ENCODE results near the gene CAMSAP1.

CAMSAP1 gene

GRCh38 chr9:135840539-135840938, 66.8 kb downstream of the CAMSAP1 start:
- peaks cover 0 to 3% (median 0%) of the 10 kb centered on the region in 5 donors for H3K9me3 ChIP-seq (ENCODE audit: control insufficient read depth in 5 of 5, low read length in 5 of 5)
- peaks cover 0 to 13% (median 9%) of the 10 kb centered on the region in 5 donors for H3K36me3 ChIP-seq (ENCODE audit: control insufficient read depth in 5 of 5, insufficient read depth in 5 of 5, low read length in 5 of 5)
- H3K27me3 ChIP-seq (ENCODE audit: control insufficient read depth in 5 of 5, insufficient read depth in 4 of 5, low read length in 5 of 5) = no peaks in the 10 kb centered on the region
- no peaks in the 10 kb centered on the region for H3K4me1 ChIP-seq (ENCODE audit: control insufficient read depth in 5 of 5, insufficient read depth in 5 of 5, low read length in 5 of 5)
- no peak overlapping the region for H3K9ac ChIP-seq (ENCODE audit: low read length in 5 of 5)
- no peak overlapping the region for H3K4me3 ChIP-seq (ENCODE audit: low read depth in 1 of 5, low read length in 5 of 5)
- no peak overlapping the region for H3K27ac ChIP-seq (ENCODE audit: low read depth, low read length)

GRCh38 chr9:135840107-135840506, 67.2 kb downstream of the CAMSAP1 start:
- Histone ChIP-seq H3K27ac (ENCODE audit: low read depth, low read length) (no peak overlapping the region), H3K36me3 (ENCODE audit: control insufficient read depth in 5 of 5, insufficient read depth in 5 of 5, low read length in 5 of 5) (peaks cover 0 to 17% (median 12%) of the 10 kb centered on the region in 5 donors), H3K9me3 (ENCODE audit: control insufficient read depth in 5 of 5, low read length in 5 of 5) (peaks cover 0 to 3% (median 0%) of the 10 kb centered on the region in 5 donors), H3K4me3 (ENCODE audit: low read depth in 1 of 5, low read length in 5 of 5) (no peak overlapping the region), H3K4me1 (ENCODE audit: control insufficient read depth in 5 of 5, insufficient read depth in 5 of 5, low read length in 5 of 5) (no peaks in the 10 kb centered on the region), H3K27me3 (ENCODE audit: control insufficient read depth in 5 of 5, insufficient read depth in 4 of 5, low read length in 5 of 5) (no peaks in the 10 kb centered on the region), H3K9ac (ENCODE audit: low read length in 5 of 5) (no peak overlapping the region)

DNA sequence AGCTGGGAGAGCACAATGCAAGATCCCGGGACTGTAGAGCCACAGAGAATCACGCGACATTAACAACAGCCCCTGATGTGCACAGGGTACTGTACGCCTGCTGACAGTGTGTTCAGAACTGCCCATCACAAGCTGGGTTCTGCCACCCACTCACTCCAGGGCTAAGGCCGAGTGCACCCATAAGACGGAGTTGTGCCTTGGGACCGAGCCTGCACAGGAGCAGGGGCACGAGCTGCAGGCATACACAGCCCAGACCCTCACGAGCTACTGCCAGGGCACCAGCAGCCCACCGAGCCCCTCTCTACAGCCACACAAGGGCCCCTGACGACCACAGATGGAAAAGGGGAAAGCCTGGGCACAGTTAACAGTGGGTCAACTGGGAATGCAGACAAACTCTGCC, 67.8 kb downstream of the CAMSAP1 start:
- Histone ChIP-seq H3K27ac (ENCODE audit: low read depth, low read length) (no peak overlapping the region), H3K4me1 (ENCODE audit: control insufficient read depth in 5 of 5, insufficient read depth in 5 of 5, low read length in 5 of 5) (no peaks in the 10 kb centered on the region), H3K36me3 (ENCODE audit: control insufficient read depth in 5 of 5, insufficient read depth in 5 of 5, low read length in 5 of 5) (peaks cover 0 to 21% (median 16%) of the 10 kb centered on the region in 5 donors), H3K27me3 (ENCODE audit: control insufficient read depth in 5 of 5, insufficient read depth in 4 of 5, low read length in 5 of 5) (no peaks in the 10 kb centered on the region), H3K4me3 (ENCODE audit: low read depth in 1 of 5, low read length in 5 of 5) (no peak overlapping the region), H3K9ac (ENCODE audit: low read length in 5 of 5) (no peak overlapping the region), H3K9me3 (ENCODE audit: control insufficient read depth in 5 of 5, low read length in 5 of 5) (peaks cover 0 to 3% (median 0%) of the 10 kb centered on the region in 5 donors)

DNA sequence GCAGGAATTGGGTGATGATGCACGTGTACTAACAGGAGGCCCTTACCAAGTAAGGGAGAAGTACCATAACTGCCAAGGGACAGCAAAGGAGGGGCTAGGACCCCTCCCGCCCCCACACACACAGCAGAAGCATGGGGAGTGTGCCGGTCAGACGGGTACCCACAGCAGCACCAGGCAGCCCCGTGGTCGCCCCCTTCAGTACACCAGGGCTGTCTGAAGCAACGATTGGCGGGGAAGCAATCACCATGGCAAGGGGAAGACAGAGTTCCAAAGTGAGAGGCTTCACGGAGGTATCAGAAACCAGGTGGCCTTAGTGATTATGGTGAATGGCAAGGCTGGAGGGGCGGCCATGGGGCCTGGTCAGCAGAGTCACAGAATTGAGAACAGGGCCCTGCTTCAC, 72.2 kb downstream of the CAMSAP1 start:
- Histone ChIP-seq H3K4me1 (ENCODE audit: control insufficient read depth in 5 of 5, insufficient read depth in 5 of 5, low read length in 5 of 5) (no peaks in the 10 kb centered on the region), H3K9ac (ENCODE audit: low read length in 5 of 5) (no peak overlapping the region), H3K9me3 (ENCODE audit: control insufficient read depth in 5 of 5, low read length in 5 of 5) (peaks cover 0 to 3% (median 0%) of the 10 kb centered on the region in 5 donors), H3K27me3 (ENCODE audit: control insufficient read depth in 5 of 5, insufficient read depth in 4 of 5, low read length in 5 of 5) (no peaks in the 10 kb centered on the region), H3K4me3 (ENCODE audit: low read depth in 1 of 5, low read length in 5 of 5) (no peak overlapping the region), H3K36me3 (ENCODE audit: control insufficient read depth in 5 of 5, insufficient read depth in 5 of 5, low read length in 5 of 5) (peaks cover 0 to 14% (median 8%) of the 10 kb centered on the region in 5 donors), H3K27ac (ENCODE audit: low read depth, low read length) (no peak overlapping the region)

DNA sequence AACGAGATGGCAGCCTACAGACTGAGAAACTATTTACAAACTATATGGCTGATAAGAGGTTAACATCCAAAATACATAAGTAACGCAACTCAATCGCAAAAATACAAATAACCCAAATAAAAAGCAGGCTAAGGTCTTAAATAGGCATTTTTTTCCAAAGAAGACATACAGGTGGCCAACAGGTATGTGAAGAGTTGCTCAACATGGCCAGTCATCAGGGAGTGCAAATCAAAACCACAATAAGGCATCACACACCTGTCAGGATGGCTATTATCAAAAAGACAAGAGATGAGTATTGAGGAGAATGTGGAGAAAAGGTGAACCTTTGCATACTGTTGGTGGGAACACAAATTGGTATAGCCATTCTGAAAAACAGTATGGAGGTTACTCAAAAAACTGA, 73.5 kb downstream of the CAMSAP1 start:
- Histone ChIP-seq H3K9me3 (ENCODE audit: control insufficient read depth in 5 of 5, low read length in 5 of 5) (peaks cover 0 to 7% (median 0%) of the 10 kb centered on the region in 5 donors), H3K36me3 (ENCODE audit: control insufficient read depth in 5 of 5, insufficient read depth in 5 of 5, low read length in 5 of 5) (peaks cover 0 to 14% (median 8%) of the 10 kb centered on the region in 5 donors), H3K4me3 (ENCODE audit: low read depth in 1 of 5, low read length in 5 of 5) (no peak overlapping the region), H3K9ac (ENCODE audit: low read length in 5 of 5) (no peak overlapping the region), H3K27ac (ENCODE audit: low read depth, low read length) (no peak overlapping the region), H3K4me1 (ENCODE audit: control insufficient read depth in 5 of 5, insufficient read depth in 5 of 5, low read length in 5 of 5) (no peaks in the 10 kb centered on the region), H3K27me3 (ENCODE audit: control insufficient read depth in 5 of 5, insufficient read depth in 4 of 5, low read length in 5 of 5) (no peaks in the 10 kb centered on the region)

DNA sequence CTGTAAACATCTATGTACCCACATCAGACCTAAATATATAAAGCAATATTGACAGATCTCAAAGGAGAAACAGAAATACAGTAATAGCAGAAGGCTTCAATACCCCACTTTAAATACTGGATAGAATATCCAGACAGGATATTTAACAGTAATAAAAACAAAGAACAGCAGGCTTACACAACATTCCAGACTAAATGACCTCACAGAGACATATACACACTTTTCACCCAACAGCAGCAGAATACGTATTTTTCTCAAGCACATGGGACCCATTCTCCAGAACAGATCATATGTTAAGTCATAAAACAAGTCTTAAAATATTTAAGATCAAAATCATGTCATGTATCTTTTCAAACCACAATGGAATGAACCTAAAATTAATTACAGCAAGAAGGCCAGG, 76.8 kb downstream of the CAMSAP1 start:
- Histone ChIP-seq H3K9ac (ENCODE audit: low read length in 5 of 5) (no peak overlapping the region), H3K27ac (ENCODE audit: low read depth, low read length) (no peak overlapping the region)

GRCh38 chr9:135828656-135829055, 78.7 kb downstream of the CAMSAP1 start:
- no peak overlapping the region for H3K4me3 ChIP-seq (ENCODE audit: low read depth in 1 of 5, low read length in 5 of 5)
- no peak overlapping the region for H3K27ac ChIP-seq (ENCODE audit: low read depth, low read length)
- peaks cover 0 to 14% (median 6%) of the 10 kb centered on the region in 5 donors for H3K9me3 ChIP-seq (ENCODE audit: control insufficient read depth in 5 of 5, low read length in 5 of 5)
- H3K9ac ChIP-seq (ENCODE audit: low read length in 5 of 5) = no peak overlapping the region
- H3K27me3 ChIP-seq (ENCODE audit: control insufficient read depth in 5 of 5, insufficient read depth in 4 of 5, low read length in 5 of 5) = no peaks in the 10 kb centered on the region
- no peaks in the 10 kb centered on the region for H3K4me1 ChIP-seq (ENCODE audit: control insufficient read depth in 5 of 5, insufficient read depth in 5 of 5, low read length in 5 of 5)
- H3K36me3 ChIP-seq (ENCODE audit: control insufficient read depth in 5 of 5, insufficient read depth in 5 of 5, low read length in 5 of 5) = peaks cover 3 to 30% (median 12%) of the 10 kb centered on the region in 5 donors

More for the DNA sequence above, 76.8 kb downstream of the CAMSAP1 start:
- Histone ChIP-seq H3K27me3 (ENCODE audit: control insufficient read depth in 5 of 5, insufficient read depth in 4 of 5, low read length in 5 of 5) (no peaks in the 10 kb centered on the region), H3K4me1 (ENCODE audit: control insufficient read depth in 5 of 5, insufficient read depth in 5 of 5, low read length in 5 of 5) (no peaks in the 10 kb centered on the region), H3K4me3 (ENCODE audit: low read depth in 1 of 5, low read length in 5 of 5) (no peak overlapping the region), H3K36me3 (ENCODE audit: control insufficient read depth in 5 of 5, insufficient read depth in 5 of 5, low read length in 5 of 5) (peaks cover 3 to 28% (median 16%) of the 10 kb centered on the region in 5 donors), H3K9me3 (ENCODE audit: control insufficient read depth in 5 of 5, low read length in 5 of 5) (peaks cover 0 to 14% (median 6%) of the 10 kb centered on the region in 5 donors)

- peaks cover 0 to 14% (median 6%) of the 10 kb centered on the region in 5 donors for H3K9me3 ChIP-seq (ENCODE audit: control insufficient read depth in 5 of 5, low read length in 5 of 5)
- peaks cover 3 to 36% (median 19%) of the 10 kb centered on the region in 5 donors for H3K36me3 ChIP-seq (ENCODE audit: control insufficient read depth in 5 of 5, insufficient read depth in 5 of 5, low read length in 5 of 5)
- no peaks in the 10 kb centered on the region for H3K27me3 ChIP-seq (ENCODE audit: control insufficient read depth in 5 of 5, insufficient read depth in 4 of 5, low read length in 5 of 5)
- no peak overlapping the region for H3K9ac ChIP-seq (ENCODE audit: low read length in 5 of 5)
- no peaks in the 10 kb centered on the region for H3K4me1 ChIP-seq (ENCODE audit: control insufficient read depth in 5 of 5, insufficient read depth in 5 of 5, low read length in 5 of 5)
- H3K27ac ChIP-seq (ENCODE audit: low read depth, low read length) = no peak overlapping the region
- no peak overlapping the region for H3K4me3 ChIP-seq (ENCODE audit: low read depth in 1 of 5, low read length in 5 of 5)
These were observed 79.3 kb downstream of the CAMSAP1 start for GRCh38 chr9:135827866-135828580.

DNA sequence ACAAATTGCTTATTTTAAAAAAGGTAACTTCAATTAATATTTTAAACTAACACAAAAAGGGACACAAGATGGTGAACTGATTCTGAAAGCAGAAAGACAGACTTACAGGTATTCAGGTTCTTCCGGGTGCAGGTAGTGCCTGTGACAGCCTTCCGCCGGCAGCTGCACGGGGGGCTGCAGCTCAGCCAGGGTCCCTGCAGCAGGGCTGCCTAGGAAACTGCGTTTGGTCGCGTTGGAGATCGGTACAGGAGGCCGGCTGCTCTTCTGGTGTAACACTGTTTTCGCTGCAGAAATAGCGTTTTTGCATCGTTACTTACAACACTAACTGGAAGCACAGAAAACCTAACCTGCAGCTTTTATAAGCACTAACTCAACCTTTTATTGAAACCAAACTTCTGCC, 80.0 kb downstream of the CAMSAP1 start:
- Histone ChIP-seq H3K9me3 (ENCODE audit: control insufficient read depth in 5 of 5, low read length in 5 of 5) (peaks cover 0 to 14% (median 6%) of the 10 kb centered on the region in 5 donors), H3K27ac (ENCODE audit: low read depth, low read length) (no peak overlapping the region), H3K27me3 (ENCODE audit: control insufficient read depth in 5 of 5, insufficient read depth in 4 of 5, low read length in 5 of 5) (no peaks in the 10 kb centered on the region), H3K9ac (ENCODE audit: low read length in 5 of 5) (no peak overlapping the region), H3K4me1 (ENCODE audit: control insufficient read depth in 5 of 5, insufficient read depth in 5 of 5, low read length in 5 of 5) (no peaks in the 10 kb centered on the region), H3K36me3 (ENCODE audit: control insufficient read depth in 5 of 5, insufficient read depth in 5 of 5, low read length in 5 of 5) (peaks cover 3 to 44% (median 26%) of the 10 kb centered on the region in 5 donors), H3K4me3 (ENCODE audit: low read depth in 1 of 5, low read length in 5 of 5) (no peak overlapping the region)

DNA sequence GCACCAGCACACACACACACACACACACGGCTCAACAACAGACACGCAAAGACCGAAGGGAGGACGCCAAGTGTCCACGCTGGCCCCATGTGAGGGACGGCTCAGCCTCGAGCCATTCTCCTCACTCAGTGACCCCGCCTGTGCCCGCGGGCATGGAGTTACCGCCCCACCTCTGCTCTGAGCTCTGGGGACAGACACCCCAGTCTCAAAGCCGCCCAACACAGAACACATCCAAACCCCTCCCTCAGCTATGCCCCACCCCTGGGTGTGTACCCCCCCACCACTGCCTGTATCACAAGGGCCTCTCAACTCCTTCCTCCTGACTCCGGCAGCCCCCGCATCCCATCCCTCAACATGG, 81.2 kb downstream of the CAMSAP1 start:
- Histone ChIP-seq H3K4me1 (ENCODE audit: control insufficient read depth in 5 of 5, insufficient read depth in 5 of 5, low read length in 5 of 5) (no peaks in the 10 kb centered on the region), H3K36me3 (ENCODE audit: control insufficient read depth in 5 of 5, insufficient read depth in 5 of 5, low read length in 5 of 5) (peaks cover 3 to 55% (median 37%) of the 10 kb centered on the region in 5 donors), H3K4me3 (ENCODE audit: low read depth in 1 of 5, low read length in 5 of 5) (no peak overlapping the region), H3K9me3 (ENCODE audit: control insufficient read depth in 5 of 5, low read length in 5 of 5) (peaks cover 0 to 14% (median 6%) of the 10 kb centered on the region in 5 donors), H3K27ac (ENCODE audit: low read depth, low read length) (no peak overlapping the region), H3K27me3 (ENCODE audit: control insufficient read depth in 5 of 5, insufficient read depth in 4 of 5, low read length in 5 of 5) (no peaks in the 10 kb centered on the region), H3K9ac (ENCODE audit: low read length in 5 of 5) (no peak overlapping the region)
